ENCODE data around the gene CACNA1C.

Gene CACNA1C

GRCh38 chr12:2376908-2377657, 324.3 kb downstream of the CACNA1C start:
- DNase-seq: peak in 1 of 2 experiments; percentile 47

GRCh38 chr12:2378835-2379330, 326.1 kb downstream of the CACNA1C start:
- DNase-seq: no peak

GRCh38 chr12:2380946-2381345, 328.2 kb downstream of the CACNA1C start:
- DNase-seq: no peak

GRCh38 chr12:2382370-2383155, 329.8 kb downstream of the CACNA1C start:
- DNase-seq: peak in 1 of 2 experiments; percentile 40

- DNase-seq: no peak
Observed at GRCh38 chr12:2383325-2384028, 330.7 kb downstream of the CACNA1C start.

- no peak for DNase-seq
Observed at GRCh38 chr12:2384029-2384386, 331.2 kb downstream of the CACNA1C start.

- no peak for DNase-seq
Observed at GRCh38 chr12:2384533-2385351, 332.0 kb downstream of the CACNA1C start.

- no peak for DNase-seq
Observed at GRCh38 chr12:2385529-2385928, 332.7 kb downstream of the CACNA1C start.

- no peak for DNase-seq
Observed at GRCh38 chr12:2386566-2386965, 333.8 kb downstream of the CACNA1C start.

GRCh38 chr12:2387103-2387834, 334.5 kb downstream of the CACNA1C start:
- no peak for DNase-seq

GRCh38 chr12:2389079-2389790, 336.4 kb downstream of the CACNA1C start:
- DNase-seq: peak in 1 of 2 experiments; percentile 5

GRCh38 chr12:2390133-2390532, 337.3 kb downstream of the CACNA1C start:
- no peak for DNase-seq

- DNase-seq: no peak
Observed at GRCh38 chr12:2390850-2391390, 338.1 kb downstream of the CACNA1C start.

- no peak for DNase-seq
Observed at GRCh38 chr12:2391740-2392331, 339.0 kb downstream of the CACNA1C start.

GRCh38 chr12:2393016-2393415, 340.2 kb downstream of the CACNA1C start:
- no peak for DNase-seq

- DNase-seq: no peak
Observed at GRCh38 chr12:2393996-2394395, 341.2 kb downstream of the CACNA1C start.

GRCh38 chr12:2395354-2395977, 342.7 kb downstream of the CACNA1C start:
- DNase-seq: peak in 1 of 2 experiments; percentile 36

GRCh38 chr12:2396448-2396871, 343.7 kb downstream of the CACNA1C start:
- no peak for DNase-seq

GRCh38 chr12:2397356-2398045, 344.7 kb downstream of the CACNA1C start:
- no peak for DNase-seq

Data from NCI-H524 (cell line).